Measurements from ENCODE around the gene SAFB. TPM values are rescaled to one million over a fixed set of nuclear protein-coding genes. Genes with fewer than 3 reads are reported as not detected.

The SAFB gene
- total RNA-seq, 2 experiments from 2014 or later = 68.9 to 177 TPM

- H3K9me2 ChIP-seq (ENCODE audit: insufficient read depth, low read length) = no peaks in the 10 kb centered on the region
- ChIA-PET POLR2A (interaction anchor here (0.7 kb wide), 1 partner anchor 525 kb away, joined by 4 read pairs; no protein-coding TSS in a partner anchor), CTCF (ENCODE audit: unreplicated experiment) (no interaction called here)
- peaks cover 95% of the 10 kb centered on the region for H3K36me3 ChIP-seq (ENCODE audit: insufficient read depth, low read length)
- no peak overlapping the region for H2AFZ ChIP-seq (ENCODE audit: low read length)
- intact Hi-C loops (cut with micrococcal nuclease; ENCODE audit: unreplicated experiment) = no loop called here
- no peak for DNase-seq (ENCODE audit: low spot score)
- no peak overlapping the region for H3K27ac ChIP-seq (ENCODE audit: low read depth, low read length, poor library complexity, severe bottlenecking)
- TF ChIP-seq CTCF (conservative IDR thresholded peaks at IDR 0.05; ENCODE audit: low read length) = no peak
- TF ChIP-seq EZH2phosphoT487 (IDR thresholded peaks at IDR 0.05; ENCODE audit: borderline replicate concordance, low read depth, low read length) = no peak
- no TSS peak for BruUV-seq (replicated peaks)
- H4K20me1 ChIP-seq (ENCODE audit: insufficient read depth, low read length) = no peaks in the 10 kb centered on the region
- H3K79me2 ChIP-seq (ENCODE audit: insufficient read depth, low read depth, low read length) = no peaks in the 10 kb centered on the region
- H3K4me1 ChIP-seq (ENCODE audit: insufficient read depth, low read length, poor library complexity, severe bottlenecking) = no peaks in the 10 kb centered on the region
- no peak overlapping the region for H3K4me3 ChIP-seq (ENCODE audit: low read depth, low read length, poor library complexity, severe bottlenecking)
- no peak overlapping the region for H3K4me2 ChIP-seq (ENCODE audit: low read length)
- no peaks in the 10 kb centered on the region for H3K9me3 ChIP-seq (ENCODE audit: low read length)
These were observed 44.9 kb downstream of the SAFB start for GRCh38 chr19:5667751-5668271.

- no peak for TF ChIP-seq CTCF (conservative IDR thresholded peaks at IDR 0.05; ENCODE audit: low read length)
- no peak for TF ChIP-seq EZH2phosphoT487 (IDR thresholded peaks at IDR 0.05; ENCODE audit: borderline replicate concordance, low read depth, low read length)
- no peaks in the 10 kb centered on the region for H3K4me1 ChIP-seq (ENCODE audit: insufficient read depth, low read length, poor library complexity, severe bottlenecking)
- no peak overlapping the region for H2AFZ ChIP-seq (ENCODE audit: low read length)
- no peaks in the 10 kb centered on the region for H4K20me1 ChIP-seq (ENCODE audit: insufficient read depth, low read length)
- POLR2A ChIA-PET = interaction anchor here (0.5 kb wide), 1 partner anchor 921 kb away, joined by 4 read pairs; no protein-coding TSS in a partner anchor
- CTCF ChIA-PET (ENCODE audit: unreplicated experiment) = no interaction called here
- H3K36me3 ChIP-seq (ENCODE audit: insufficient read depth, low read length) = peaks cover 92% of the 10 kb centered on the region
- BruUV-seq (replicated peaks) = no TSS peak
- no peak overlapping the region for H3K27ac ChIP-seq (ENCODE audit: low read depth, low read length, poor library complexity, severe bottlenecking)
- DNase-seq (ENCODE audit: low spot score) = no peak
- H3K4me2 ChIP-seq (ENCODE audit: low read length) = no peak overlapping the region
- intact Hi-C loops (cut with micrococcal nuclease; ENCODE audit: unreplicated experiment) = no loop called here
- H3K79me2 ChIP-seq (ENCODE audit: insufficient read depth, low read depth, low read length) = no peaks in the 10 kb centered on the region
- no peaks in the 10 kb centered on the region for H3K9me2 ChIP-seq (ENCODE audit: insufficient read depth, low read length)
- no peaks in the 10 kb centered on the region for H3K9me3 ChIP-seq (ENCODE audit: low read length)
- no peak overlapping the region for H3K4me3 ChIP-seq (ENCODE audit: low read depth, low read length, poor library complexity, severe bottlenecking)
These were observed 46.3 kb downstream of the SAFB start for GRCh38 chr19:5669212-5669611.

- DNase-seq (ENCODE audit: low spot score) = no peak
- no peak overlapping the region for H3K4me2 ChIP-seq (ENCODE audit: low read length)
- H2AFZ ChIP-seq (ENCODE audit: low read length) = no peak overlapping the region
- BruUV-seq (replicated peaks) = no TSS peak
- no peaks in the 10 kb centered on the region for H3K4me1 ChIP-seq (ENCODE audit: insufficient read depth, low read length, poor library complexity, severe bottlenecking)
- H3K9me3 ChIP-seq (ENCODE audit: low read length) = no peaks in the 10 kb centered on the region
- POLR2A ChIA-PET = interaction anchor here (1.1 kb wide), 1 partner anchor 29 kb away, joined by 3 read pairs; no protein-coding TSS in a partner anchor
- no peak for TF ChIP-seq EZH2phosphoT487 (IDR thresholded peaks at IDR 0.05; ENCODE audit: borderline replicate concordance, low read depth, low read length)
- TF ChIP-seq CTCF (conservative IDR thresholded peaks at IDR 0.05; ENCODE audit: low read length) = no peak
- intact Hi-C loops (cut with micrococcal nuclease; ENCODE audit: unreplicated experiment) = no loop called here
- H3K27ac ChIP-seq (ENCODE audit: low read depth, low read length, poor library complexity, severe bottlenecking) = no peak overlapping the region
- H3K4me3 ChIP-seq (ENCODE audit: low read depth, low read length, poor library complexity, severe bottlenecking) = no peak overlapping the region
- CTCF ChIA-PET (ENCODE audit: unreplicated experiment) = interaction anchor here (0.6 kb wide), 1 partner anchor 77 kb away, joined by 4 read pairs; no protein-coding TSS in a partner anchor
- H3K9me2 ChIP-seq (ENCODE audit: insufficient read depth, low read length) = no peaks in the 10 kb centered on the region
- no peaks in the 10 kb centered on the region for H4K20me1 ChIP-seq (ENCODE audit: insufficient read depth, low read length)
- H3K36me3 ChIP-seq (ENCODE audit: insufficient read depth, low read length) = peaks cover 77% of the 10 kb centered on the region
- H3K79me2 ChIP-seq (ENCODE audit: insufficient read depth, low read depth, low read length) = no peaks in the 10 kb centered on the region
These were observed 48.7 kb downstream of the SAFB start for GRCh38 chr19:5671600-5671999.

Measured in OCI-LY7 (cell line).